WERI-Rb-1 (cell line): Measurements from ENCODE around the gene AMBRA1.

Source experiments
- DNase-seq: peaks from one replicate; pipeline ENCODE4 v3.0.0-alpha.2; 2020
- H3K27ac ChIP-seq: fragments of 250-450 bp; sonication (Bioruptor Pico); 2 replicates; pipeline ENCODE4 v1.5.1; 2020; ENCODE audit warnings: mild to moderate bottlenecking, moderate library complexity
- H3K27me3 ChIP-seq: fragments of 250-450 bp; sonication (Bioruptor Pico); 2 replicates; pipeline ENCODE4 v1.5.1; 2021; ENCODE audit warnings: mild to moderate bottlenecking, low read depth, moderate library complexity; ENCODE audit not compliant: insufficient read depth, severe bottlenecking
- H3K36me3 ChIP-seq: fragments of 250-450 bp; sonication (Bioruptor Pico); 2 replicates; pipeline ENCODE4 v1.5.1; 2020; ENCODE audit warnings: mild to moderate bottlenecking, moderate library complexity
- H3K4me3 ChIP-seq: 2 replicates; pipeline ENCODE4 v1.5.1; 2011; ENCODE audit warnings: low read depth, mild to moderate bottlenecking, control low read depth, low read length
- H3K9me3 ChIP-seq: fragments of 250-450 bp; sonication (Bioruptor Pico); 2 replicates; pipeline ENCODE4 v1.5.1; 2021; ENCODE audit warnings: mild to moderate bottlenecking, moderate library complexity; ENCODE audit not compliant: severe bottlenecking
- TF ChIP-seq, protein P1 (sequence below): IDR thresholded peaks from 2 replicates; pipeline ENCODE4 v1.5.1; 2011; ENCODE audit warnings: low read depth, mild to moderate bottlenecking, control low read depth, inconsistent platforms, low read length

AMBRA1 gene

GRCh38 chr11:46392421-46393230, 201.2 kb downstream of the AMBRA1 start:
- no peaks in the 10 kb centered on the region for H3K9me3 ChIP-seq
- peak overlapping the region; percentile 58 for H3K27ac ChIP-seq
- H3K27me3 ChIP-seq: peaks cover 8% of the 10 kb centered on the region
- H3K36me3 ChIP-seq: peaks cover 20% of the 10 kb centered on the region
- TF ChIP-seq, protein P1, sequence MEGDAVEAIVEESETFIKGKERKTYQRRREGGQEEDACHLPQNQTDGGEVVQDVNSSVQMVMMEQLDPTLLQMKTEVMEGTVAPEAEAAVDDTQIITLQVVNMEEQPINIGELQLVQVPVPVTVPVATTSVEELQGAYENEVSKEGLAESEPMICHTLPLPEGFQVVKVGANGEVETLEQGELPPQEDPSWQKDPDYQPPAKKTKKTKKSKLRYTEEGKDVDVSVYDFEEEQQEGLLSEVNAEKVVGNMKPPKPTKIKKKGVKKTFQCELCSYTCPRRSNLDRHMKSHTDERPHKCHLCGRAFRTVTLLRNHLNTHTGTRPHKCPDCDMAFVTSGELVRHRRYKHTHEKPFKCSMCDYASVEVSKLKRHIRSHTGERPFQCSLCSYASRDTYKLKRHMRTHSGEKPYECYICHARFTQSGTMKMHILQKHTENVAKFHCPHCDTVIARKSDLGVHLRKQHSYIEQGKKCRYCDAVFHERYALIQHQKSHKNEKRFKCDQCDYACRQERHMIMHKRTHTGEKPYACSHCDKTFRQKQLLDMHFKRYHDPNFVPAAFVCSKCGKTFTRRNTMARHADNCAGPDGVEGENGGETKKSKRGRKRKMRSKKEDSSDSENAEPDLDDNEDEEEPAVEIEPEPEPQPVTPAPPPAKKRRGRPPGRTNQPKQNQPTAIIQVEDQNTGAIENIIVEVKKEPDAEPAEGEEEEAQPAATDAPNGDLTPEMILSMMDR: no peak
- DNase-seq: peak; percentile 70
- H3K4me3 ChIP-seq: peak overlapping the region; percentile 70

DNA sequence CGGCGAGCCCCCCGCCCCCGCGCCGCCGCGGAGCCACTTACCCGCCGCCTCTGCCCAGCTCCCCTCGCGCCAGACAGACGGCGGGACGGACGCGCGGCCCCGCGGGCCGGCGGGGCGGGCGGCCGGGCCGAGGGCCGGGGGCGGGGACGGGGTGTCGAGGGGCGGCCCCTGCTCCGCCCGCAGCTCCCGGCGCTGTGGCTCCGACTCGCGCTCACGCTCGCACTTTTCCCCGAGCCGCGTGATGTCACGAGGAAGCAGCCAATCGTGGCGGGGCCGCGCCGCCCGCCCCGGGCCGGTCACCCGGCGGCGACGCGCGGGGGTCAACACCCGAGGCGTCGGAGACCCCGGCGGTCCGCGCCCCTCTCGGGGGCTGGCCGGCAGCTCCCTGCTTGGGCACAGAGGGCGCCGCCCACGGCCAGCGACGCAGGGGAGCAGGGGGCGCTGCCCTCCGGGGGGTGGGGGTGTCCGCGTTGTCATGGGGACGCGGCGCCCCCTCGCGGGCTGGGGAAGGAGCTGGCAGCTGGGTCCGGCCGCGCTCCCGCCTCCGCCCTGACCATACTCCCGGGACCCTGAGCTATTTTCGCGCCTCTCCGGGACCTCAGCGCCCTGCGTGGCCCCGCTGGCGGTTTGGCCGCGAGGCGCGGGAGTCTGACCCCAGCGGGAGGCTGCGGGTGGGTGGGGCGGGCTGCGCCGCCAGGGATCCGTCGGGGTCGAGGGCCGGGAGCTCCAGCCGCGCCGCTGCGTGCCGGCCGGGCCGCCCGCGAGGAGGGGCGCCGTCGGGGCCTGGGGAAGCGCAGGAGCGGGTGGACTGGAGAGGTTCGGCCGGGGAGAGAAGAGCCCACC, 202.0 kb downstream of the AMBRA1 start, which contains the start of gene CHRM4:
Gene CHRM4, minus strand, starts transcription at position 199 of the 843 bp plus-strand sequence. CDS start 5,219 bp downstream, outside the sequence.
- peaks cover 11% of the 10 kb centered on the region for H3K36me3 ChIP-seq
- peaks cover 8% of the 10 kb centered on the region for H3K27me3 ChIP-seq
- H3K27ac ChIP-seq: peak within 1 kb of the TSS; percentile 58
- H3K9me3 ChIP-seq: no peaks in the 10 kb centered on the region
- DNase-seq: peak; percentile 86
- H3K4me3 ChIP-seq: peak within 1 kb of the TSS; percentile 70
- TF ChIP-seq, protein P1: peak; percentile 80

GRCh38 chr11:46391186-46391577, 202.6 kb downstream of the AMBRA1 start:
- TF ChIP-seq, protein P1: no peak
- Histone ChIP-seq H3K27ac (0 out of 2 replicates have a peak overlapping the region, but pooled peaks have one; percentile 29), H3K9me3 (no peaks in the 10 kb centered on the region), H3K27me3 (peaks cover 8% of the 10 kb centered on the region), H3K36me3 (peaks cover 5% of the 10 kb centered on the region; the same call in 1 of the 2 replicates), H3K4me3 (peak overlapping the region; percentile 59)
- no peak for DNase-seq

GRCh38 chr11:46390331-46391171, 203.3 kb downstream of the AMBRA1 start:
- H3K9me3 ChIP-seq: no peaks in the 10 kb centered on the region
- peaks cover 8% of the 10 kb centered on the region for H3K27me3 ChIP-seq
- no peak overlapping the region for H3K27ac ChIP-seq
- peak overlapping the region; percentile 59 for H3K4me3 ChIP-seq
- peak; percentile 50 for DNase-seq
- TF ChIP-seq, protein P1: no peak
- peaks cover under 1% of the 10 kb centered on the region; the same call in 1 of the 2 replicates for H3K36me3 ChIP-seq
